ENCODE measurements around the gene DPP7. TPM values are rescaled to one million over a fixed set of nuclear protein-coding genes. Genes with fewer than 3 reads are reported as not detected.

The DPP7 gene
- total RNA-seq, 1 donor from 2014 or later = 86.7 TPM

DNA sequence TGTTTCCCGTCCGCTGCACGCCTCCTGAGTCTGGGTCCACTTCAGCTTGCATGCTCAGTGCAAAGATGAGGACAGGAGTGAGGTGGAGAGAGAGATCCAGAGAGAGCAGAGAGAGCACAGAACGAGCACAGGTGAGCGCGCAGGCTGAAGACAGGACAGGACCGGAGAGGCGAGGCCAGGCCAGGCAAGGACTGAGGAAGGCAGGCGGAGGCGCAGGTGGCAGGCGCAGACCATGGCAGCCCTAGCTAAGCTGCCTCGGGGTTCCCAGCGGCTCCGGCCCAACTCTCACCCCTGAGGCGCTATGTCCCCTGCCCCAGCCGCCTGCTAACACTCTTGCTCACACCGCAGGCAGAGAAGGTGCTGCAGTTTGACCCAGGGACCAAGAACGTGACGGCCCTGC lies 34.1 kb upstream of the DPP7 start:
- Mint-ChIP-seq H3K27me3 (peaks cover 19% of the 10 kb centered on the region), H3K4me3 (no peak overlapping the region), H3K9me3 (no peaks in the 10 kb centered on the region), H3K36me3 (no peaks in the 10 kb centered on the region), H3K4me1 (ENCODE audit: unreplicated experiment) (no peaks in the 10 kb centered on the region), H3K27ac (no peak overlapping the region)
- TF ChIP-seq, protein P1, sequence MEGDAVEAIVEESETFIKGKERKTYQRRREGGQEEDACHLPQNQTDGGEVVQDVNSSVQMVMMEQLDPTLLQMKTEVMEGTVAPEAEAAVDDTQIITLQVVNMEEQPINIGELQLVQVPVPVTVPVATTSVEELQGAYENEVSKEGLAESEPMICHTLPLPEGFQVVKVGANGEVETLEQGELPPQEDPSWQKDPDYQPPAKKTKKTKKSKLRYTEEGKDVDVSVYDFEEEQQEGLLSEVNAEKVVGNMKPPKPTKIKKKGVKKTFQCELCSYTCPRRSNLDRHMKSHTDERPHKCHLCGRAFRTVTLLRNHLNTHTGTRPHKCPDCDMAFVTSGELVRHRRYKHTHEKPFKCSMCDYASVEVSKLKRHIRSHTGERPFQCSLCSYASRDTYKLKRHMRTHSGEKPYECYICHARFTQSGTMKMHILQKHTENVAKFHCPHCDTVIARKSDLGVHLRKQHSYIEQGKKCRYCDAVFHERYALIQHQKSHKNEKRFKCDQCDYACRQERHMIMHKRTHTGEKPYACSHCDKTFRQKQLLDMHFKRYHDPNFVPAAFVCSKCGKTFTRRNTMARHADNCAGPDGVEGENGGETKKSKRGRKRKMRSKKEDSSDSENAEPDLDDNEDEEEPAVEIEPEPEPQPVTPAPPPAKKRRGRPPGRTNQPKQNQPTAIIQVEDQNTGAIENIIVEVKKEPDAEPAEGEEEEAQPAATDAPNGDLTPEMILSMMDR (conservative IDR thresholded peaks at IDR 0.05) = no peak
- no peak for DNase-seq (ENCODE audit: extremely low spot score, unreplicated experiment)

DNA sequence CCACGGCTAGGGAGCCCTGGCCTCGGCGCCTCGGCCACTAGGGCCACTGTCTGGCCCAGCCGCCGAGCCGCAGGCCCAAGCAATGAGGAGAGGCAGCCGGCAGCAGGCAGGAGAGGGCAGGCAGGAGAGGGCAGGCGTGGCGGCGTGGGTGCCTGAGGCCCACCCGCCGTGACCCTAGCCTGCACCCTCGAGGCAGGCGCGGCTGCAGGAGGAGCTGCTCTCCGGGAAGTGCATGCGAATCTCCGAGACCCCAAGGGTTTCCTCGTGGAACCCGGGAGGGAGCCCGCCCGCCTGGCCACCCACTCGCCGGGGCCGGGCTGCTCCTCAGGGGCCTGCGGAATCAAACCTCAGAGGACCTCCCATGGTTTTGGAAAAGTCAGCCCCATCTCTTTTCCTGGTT lies 33.7 kb upstream of the DPP7 start:
- DNase-seq (ENCODE audit: extremely low spot score, unreplicated experiment) = no peak
- no peaks in the 10 kb centered on the region for H3K4me1 Mint-ChIP-seq (ENCODE audit: unreplicated experiment)
- H3K9me3 Mint-ChIP-seq = no peaks in the 10 kb centered on the region
- no peak overlapping the region for H3K27ac Mint-ChIP-seq
- H3K27me3 Mint-ChIP-seq = peaks cover 24% of the 10 kb centered on the region
- H3K36me3 Mint-ChIP-seq = no peaks in the 10 kb centered on the region
- TF ChIP-seq, protein P1 (conservative IDR thresholded peaks at IDR 0.05) = no peak
- no peak overlapping the region for H3K4me3 Mint-ChIP-seq

DNA sequence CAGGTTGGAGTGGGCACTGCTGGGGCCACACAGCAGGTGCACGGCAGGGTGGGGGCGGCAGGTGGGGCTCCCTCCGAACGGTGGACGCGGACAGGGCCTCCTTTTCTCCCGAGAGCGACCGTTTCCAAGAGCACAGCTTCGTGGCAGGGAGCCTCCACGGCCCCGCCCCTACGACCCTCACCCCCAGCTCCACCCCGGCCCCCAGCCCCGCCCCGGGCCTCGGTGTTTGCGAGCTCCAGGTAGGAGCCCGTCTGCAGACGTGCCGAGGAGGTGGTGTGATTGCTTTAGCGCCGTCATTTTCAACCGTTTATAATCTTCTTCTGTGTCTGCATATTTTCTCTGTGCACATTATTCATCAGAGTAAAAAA lies 33.2 kb upstream of the DPP7 start:
- no peak overlapping the region for H3K4me3 Mint-ChIP-seq
- no peak overlapping the region for H3K27ac Mint-ChIP-seq
- H3K9me3 Mint-ChIP-seq = no peaks in the 10 kb centered on the region
- TF ChIP-seq, protein P1 (conservative IDR thresholded peaks at IDR 0.05) = no peak
- H3K27me3 Mint-ChIP-seq = peaks cover 25% of the 10 kb centered on the region
- H3K4me1 Mint-ChIP-seq (ENCODE audit: unreplicated experiment) = no peaks in the 10 kb centered on the region
- H3K36me3 Mint-ChIP-seq = no peaks in the 10 kb centered on the region
- no peak for DNase-seq (ENCODE audit: extremely low spot score, unreplicated experiment)

DNA sequence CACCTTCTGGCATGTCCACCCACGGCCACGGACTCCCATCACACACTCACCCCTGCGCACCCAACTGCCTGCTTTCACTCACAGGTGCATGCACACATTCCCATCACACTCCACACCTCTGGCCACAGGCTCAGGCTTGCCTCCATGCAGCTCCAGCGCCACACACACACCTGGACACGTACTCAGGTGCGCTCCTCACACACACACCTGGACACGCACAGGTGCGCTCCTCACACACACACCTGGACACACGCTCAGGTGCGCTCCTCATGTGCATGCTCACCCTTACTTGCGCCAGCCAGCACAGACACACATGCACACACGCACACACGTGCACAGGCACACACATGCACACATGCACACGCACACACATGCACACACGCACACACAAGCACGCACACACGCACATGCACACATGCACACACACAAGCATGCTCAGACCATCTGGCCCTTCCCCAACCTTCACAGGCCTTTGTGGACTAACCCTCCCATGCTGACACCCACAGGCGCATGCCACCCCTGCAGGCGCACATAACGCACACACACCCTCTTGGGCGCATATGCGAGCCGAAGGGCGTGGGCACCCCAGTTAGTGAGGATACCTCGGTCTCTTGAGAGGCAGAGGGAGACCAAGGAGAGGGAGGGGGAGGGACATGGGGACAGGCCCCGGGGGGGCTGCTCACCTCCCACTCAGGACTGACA lies 32.7 kb upstream of the DPP7 start:
- DNase-seq (ENCODE audit: extremely low spot score, unreplicated experiment) = no peak
- Mint-ChIP-seq H3K4me3 (no peak overlapping the region), H3K36me3 (no peaks in the 10 kb centered on the region), H3K27me3 (peaks cover 31% of the 10 kb centered on the region), H3K27ac (peak overlapping the region; percentile 58), H3K4me1 (ENCODE audit: unreplicated experiment) (no peaks in the 10 kb centered on the region), H3K9me3 (no peaks in the 10 kb centered on the region)
- TF ChIP-seq, protein P1 (conservative IDR thresholded peaks at IDR 0.05) = no peak

DNA sequence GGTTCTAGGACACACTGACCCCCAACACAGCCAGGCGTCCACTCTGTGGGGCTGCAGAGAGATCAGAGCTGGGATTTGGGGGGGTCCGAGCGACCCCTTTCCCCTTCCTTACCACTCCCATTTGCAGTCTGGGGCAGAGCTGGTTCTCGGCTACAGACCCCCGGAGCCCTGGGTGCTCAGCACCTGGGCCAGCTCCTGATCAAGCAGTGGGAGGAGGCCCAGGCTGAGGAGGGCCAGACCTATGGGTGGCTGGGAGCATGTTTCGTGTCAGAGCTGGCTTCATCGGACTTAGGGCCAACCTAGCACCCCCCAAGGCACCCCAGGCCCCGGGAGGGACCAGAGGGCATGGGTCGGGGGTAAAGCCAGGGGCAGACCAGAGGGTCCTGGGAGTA lies 32.0 kb upstream of the DPP7 start:
- TF ChIP-seq, protein P1 (conservative IDR thresholded peaks at IDR 0.05) = no peak
- no peak for DNase-seq (ENCODE audit: extremely low spot score, unreplicated experiment)
- Mint-ChIP-seq H3K27me3 (peaks cover 35% of the 10 kb centered on the region), H3K4me3 (no peak overlapping the region), H3K36me3 (no peaks in the 10 kb centered on the region), H3K9me3 (no peaks in the 10 kb centered on the region), H3K4me1 (ENCODE audit: unreplicated experiment) (no peaks in the 10 kb centered on the region), H3K27ac (no peak overlapping the region)
